ENCODE measurements around the gene MPRIP. TPM values are rescaled to one million over a fixed set of nuclear protein-coding genes. Genes with fewer than 3 reads are reported as not detected.

Gene MPRIP
- total and polyA plus RNA-seq, 2 donors (not counting 3 experiments of a cell fraction or from before 2014, with no cell fraction given), result 94.6 to 246 TPM

GRCh38 chr17:17039911-17040310 lies 2.3 kb upstream of the MPRIP start:
- FAIRE-seq, result no peak
- Histone ChIP-seq H2AFZ (ENCODE audit: low read depth, low read length) (no peak overlapping the region), H3K4me3 (replicated peaks in 1 of 3; ENCODE audit: insufficient read depth in 1 of 3, low read depth in 1 of 3, low read length in 3 of 3) (no peak overlapping the region), H3K9me3 (replicated peaks; ENCODE audit: control insufficient read depth, insufficient read depth, low read length) (no peaks in the 10 kb centered on the region), H3K27me3 (ENCODE audit: control insufficient read depth in 2 of 2, insufficient read depth in 2 of 2, low read length in 2 of 2) (no peaks in the 10 kb centered on the region), H3K36me3 (ENCODE audit: control insufficient read depth in 2 of 2, extremely low read depth in 1 of 2, insufficient read depth in 2 of 2, low read length in 2 of 2) (no peaks in the 10 kb centered on the region), H3K27ac (ENCODE audit: insufficient read depth, low read depth, low read length) (no peak overlapping the region), H3K9ac (replicated peaks; ENCODE audit: extremely low read depth, insufficient read depth, low read length) (no peak overlapping the region), H3K4me2 (ENCODE audit: insufficient read depth, low read length) (no peak overlapping the region), H4K20me1 (replicated peaks; ENCODE audit: control insufficient read depth, extremely low read depth, insufficient read depth, low read length) (no peaks in the 10 kb centered on the region), H3K9me1 (replicated peaks; ENCODE audit: control insufficient read depth, extremely low read depth, insufficient read depth, low read length) (no peaks in the 10 kb centered on the region), H3K4me1 (ENCODE audit: control insufficient read depth, extremely low read depth, insufficient read depth, low read length) (peaks cover 21% of the 10 kb centered on the region), H3K79me2 (ENCODE audit: control insufficient read depth, insufficient read depth, low read length) (peaks cover 23% of the 10 kb centered on the region)
- BruUV-seq (replicated peaks), result no TSS peak
- dilution Hi-C loops (cut with MboI; ENCODE audit: extremely low pct_ligation_motif_present, low sequenced_read_pairs) (no loop called here), intact Hi-C loops (cut with micrococcal nuclease) (no loop called here)
- ChIA-PET CTCF (no interaction called here), POLR2A (no interaction called here)
- DNase-seq (ENCODE audit: low read depth, low spot score), result no peak
- no peak for TF ChIP-seq POLR2AphosphoS5 (IDR thresholded peaks at IDR 0.05; ENCODE audit: insufficient read depth, low read depth, low read length)
- no peak for TF ChIP-seq JUN (IDR thresholded peaks at IDR 0.05; ENCODE audit: borderline replicate concordance, insufficient read depth, insufficient read length, low read depth)
- TF ChIP-seq MYC (IDR thresholded peaks at IDR 0.05; ENCODE audit: low read depth, low read length), result no peak
- TF ChIP-seq MAX (IDR thresholded peaks at IDR 0.05; ENCODE audit: insufficient read depth, insufficient read length), result no peak
- TF ChIP-seq POLR2A (IDR thresholded peaks at IDR 0.05; ENCODE audit: low read depth, low read length), result no peak
- no peak for TF ChIP-seq CTCF (IDR thresholded peaks at IDR 0.05; ENCODE audit: extremely low read depth in 1 of 2, insufficient read depth in 1 of 2, low read depth in 1 of 2, low read length in 2 of 2)
- TF ChIP-seq EZH2 (IDR thresholded peaks at IDR 0.05; ENCODE audit: borderline replicate concordance, low read depth, low read length, severe bottlenecking), result no peak
- no peak for TF ChIP-seq GATA2 (IDR thresholded peaks at IDR 0.05; ENCODE audit: insufficient read depth, insufficient read length, low read depth, low read length)
- TF ChIP-seq FOS (IDR thresholded peaks at IDR 0.05; ENCODE audit: borderline replicate concordance, insufficient read depth, low read length), result no peak

All from endothelial cell of umbilical vein (primary cell).